ENCODE measurements around the gene RRAS2. TPM values are rescaled to one million over a fixed set of nuclear protein-coding genes. Genes with fewer than 3 reads are reported as not detected.
"Not testable (repeated sequence)": the region's sequence is repeated elsewhere in the genome, so short reads cannot be mapped to it uniquely, and the experiment has no call there.

Gene RRAS2
- 36.6 and 37.8 TPM in 2 replicates for total RNA-seq
- long read RNA-seq, partial matches to known transcripts: 1 of 2 reads
- long read RNA-seq, other reads (novel, unspliced or antisense): 1 of 2 reads

DNA sequence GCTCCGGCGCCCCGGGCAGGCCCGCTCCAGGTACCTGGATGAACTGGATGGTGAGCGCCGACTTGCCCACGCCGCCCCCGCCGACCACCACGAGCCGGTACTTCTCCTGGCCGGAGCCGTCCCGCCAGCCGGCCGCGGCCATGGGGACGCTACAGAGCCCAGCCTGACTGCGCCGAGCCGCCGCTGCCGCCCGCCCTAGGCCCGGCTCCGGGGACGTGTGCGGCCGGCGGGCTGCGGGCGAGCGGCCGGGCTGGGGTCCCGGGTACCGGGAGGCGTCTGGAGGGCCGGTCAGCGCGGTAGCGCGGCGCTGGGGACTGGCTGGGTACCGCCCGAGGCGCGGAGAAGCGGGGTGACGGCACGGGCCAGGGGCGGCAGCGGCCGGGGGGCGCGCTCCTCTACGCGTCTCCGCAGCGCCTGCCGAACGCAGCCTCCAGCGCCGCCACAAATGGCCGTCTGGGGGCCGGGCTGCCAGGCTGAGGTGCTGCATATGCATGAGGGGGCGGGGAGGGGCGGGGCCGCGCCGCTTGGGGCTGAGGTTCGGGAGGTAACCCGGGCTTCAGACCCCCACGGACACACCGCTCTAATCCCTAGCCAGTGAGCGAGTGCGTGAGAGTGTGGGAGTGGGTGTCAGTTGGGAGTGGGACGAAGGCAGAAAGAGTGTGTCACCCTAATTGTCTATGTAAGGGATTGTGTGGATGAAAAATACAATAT is at the start of gene RRAS2:
Gene RRAS2, minus strand, starts transcription at position 455 of the 711 bp plus-strand sequence. Its CDS starts 313 bp downstream, at position 142.
- Mint-ChIP-seq H3K36me3 (ENCODE audit: low read depth) (no peaks in the 10 kb centered on the region), H3K27ac (ENCODE audit: unreplicated experiment) (peak within 1 kb of the TSS; percentile 96), H3K4me3 (peak within 1 kb of the TSS; percentile 96), H3K4me1 (peaks cover 26% of the 10 kb centered on the region), H3K9me3 (no peaks in the 10 kb centered on the region), H3K27me3 (ENCODE audit: low read depth) (peaks cover 12% of the 10 kb centered on the region)
- DNase-seq (ENCODE audit: low read depth, low spot score): peak; percentile 65
- no peak for TF ChIP-seq CTCF (conservative IDR thresholded peaks at IDR 0.05)

DNA sequence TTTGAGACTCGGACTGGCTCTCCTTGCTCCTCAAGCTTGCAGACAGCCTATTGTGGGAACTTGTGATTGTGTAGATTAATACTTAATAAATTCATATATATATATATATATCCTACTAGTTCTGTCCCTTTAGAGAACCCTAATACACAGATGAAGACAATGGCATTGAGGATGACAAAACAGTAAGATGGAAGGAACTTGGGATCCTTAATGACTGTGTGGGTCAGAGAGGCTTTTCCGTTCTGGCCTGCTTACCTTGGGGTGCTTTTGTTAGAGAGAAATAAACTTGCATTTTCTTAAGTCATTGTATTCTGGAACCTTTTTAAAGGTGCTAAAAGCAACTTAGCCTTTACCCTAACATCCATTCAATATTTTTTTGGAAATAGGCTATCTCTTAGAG is 49.6 kb upstream of the RRAS2 start:
- DNase-seq (ENCODE audit: low read depth, low spot score): no peak
- Mint-ChIP-seq H3K9me3 (no peaks in the 10 kb centered on the region), H3K27me3 (ENCODE audit: low read depth) (no peaks in the 10 kb centered on the region), H3K4me3 (no peak overlapping the region), H3K27ac (ENCODE audit: unreplicated experiment) (no peak overlapping the region), H3K4me1 (peaks cover 3% of the 10 kb centered on the region), H3K36me3 (ENCODE audit: low read depth) (no peaks in the 10 kb centered on the region)
- TF ChIP-seq CTCF (conservative IDR thresholded peaks at IDR 0.05): no peak

- not testable (repeated sequence) for H3K4me3 Mint-ChIP-seq; H3K4me1 Mint-ChIP-seq; H3K36me3 Mint-ChIP-seq (ENCODE audit: low read depth); H3K27ac Mint-ChIP-seq (ENCODE audit: unreplicated experiment); DNase-seq (ENCODE audit: low read depth, low spot score); H3K9me3 Mint-ChIP-seq; H3K27me3 Mint-ChIP-seq (ENCODE audit: low read depth)
Measured at GRCh38 chr11:14406116-14406515, 47.1 kb upstream of the RRAS2 start.

DNA sequence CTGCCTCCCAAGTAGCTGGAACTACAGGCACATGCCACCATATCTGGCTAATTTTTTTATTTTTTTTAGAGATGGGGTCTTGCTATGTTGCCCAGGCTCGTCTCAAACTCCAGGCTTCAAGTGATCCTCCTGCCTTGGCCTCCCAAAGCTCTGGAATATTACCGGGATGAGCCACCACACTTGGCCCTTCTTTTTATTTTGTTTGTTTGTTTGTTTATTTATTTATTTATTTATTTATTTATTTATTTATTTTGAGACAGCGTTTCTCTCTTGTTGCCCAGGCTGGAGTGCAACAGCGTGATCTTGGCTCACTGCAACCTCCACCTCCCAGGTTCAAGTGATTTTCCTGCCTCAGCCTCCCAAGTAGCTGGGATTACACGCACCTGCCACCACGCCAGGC is 44.5 kb upstream of the RRAS2 start:
- not testable (repeated sequence) for H3K27me3 Mint-ChIP-seq (ENCODE audit: low read depth); H3K4me3 Mint-ChIP-seq; H3K27ac Mint-ChIP-seq (ENCODE audit: unreplicated experiment); DNase-seq (ENCODE audit: low read depth, low spot score); H3K9me3 Mint-ChIP-seq; H3K4me1 Mint-ChIP-seq; H3K36me3 Mint-ChIP-seq (ENCODE audit: low read depth)

DNA sequence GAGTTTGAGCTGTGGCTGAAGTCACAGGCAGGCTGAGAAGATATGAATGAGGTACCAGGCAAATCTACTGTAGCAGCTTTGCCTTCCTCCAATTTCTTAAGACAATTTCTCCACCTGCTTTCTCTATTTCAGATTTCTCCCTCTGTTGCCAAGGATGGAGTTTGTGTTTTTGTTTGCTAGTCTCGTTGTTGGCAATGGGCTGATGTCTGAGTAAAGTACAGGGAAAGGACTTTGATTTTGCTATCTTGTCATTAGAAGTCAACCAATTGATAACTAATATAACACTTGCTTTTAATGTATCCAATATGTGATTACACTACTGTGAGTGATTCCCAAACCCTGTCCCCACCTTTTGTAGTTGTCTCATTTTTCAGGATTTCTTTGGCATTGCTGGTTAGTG is 40.1 kb upstream of the RRAS2 start:
- no peaks in the 10 kb centered on the region for H3K36me3 Mint-ChIP-seq (ENCODE audit: low read depth)
- no peaks in the 10 kb centered on the region for H3K4me1 Mint-ChIP-seq
- TF ChIP-seq CTCF (conservative IDR thresholded peaks at IDR 0.05): no peak
- H3K9me3 Mint-ChIP-seq: no peaks in the 10 kb centered on the region
- H3K27ac Mint-ChIP-seq (ENCODE audit: unreplicated experiment): no peak overlapping the region
- H3K27me3 Mint-ChIP-seq (ENCODE audit: low read depth): peaks cover 14% of the 10 kb centered on the region
- no peak overlapping the region for H3K4me3 Mint-ChIP-seq
- DNase-seq (ENCODE audit: low read depth, low spot score): no peak

DNA sequence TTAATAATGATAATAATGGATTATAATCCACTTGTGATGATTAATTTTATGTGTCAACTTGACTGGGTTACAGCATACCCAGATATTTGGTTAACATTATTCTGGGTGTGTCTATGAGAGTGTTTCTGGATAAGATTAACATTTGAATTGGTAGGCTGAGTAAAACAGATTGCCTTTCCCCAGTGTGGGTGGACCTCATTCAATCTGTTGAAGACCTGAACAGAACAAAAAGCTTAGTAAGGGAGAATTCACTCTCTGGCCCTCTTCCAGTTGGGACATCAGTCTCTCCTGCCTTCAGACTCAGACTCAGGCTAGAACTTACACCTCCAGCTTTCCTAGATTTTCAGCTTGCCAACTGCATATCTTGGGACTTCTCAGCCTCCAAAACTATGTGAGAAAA is 37.3 kb upstream of the RRAS2 start:
- H3K27ac Mint-ChIP-seq (ENCODE audit: unreplicated experiment): no peak overlapping the region
- DNase-seq (ENCODE audit: low read depth, low spot score): no peak

More for the DNA sequence above, 37.3 kb upstream of the RRAS2 start:
- Mint-ChIP-seq H3K4me3 (no peak overlapping the region), H3K27me3 (ENCODE audit: low read depth) (peaks cover 14% of the 10 kb centered on the region), H3K36me3 (ENCODE audit: low read depth) (no peaks in the 10 kb centered on the region), H3K9me3 (no peaks in the 10 kb centered on the region), H3K4me1 (no peaks in the 10 kb centered on the region)
- TF ChIP-seq CTCF (conservative IDR thresholded peaks at IDR 0.05): no peak

Measured in neural crest cell (in vitro differentiated cells).